GM08714 (cell line): ENCODE measurements around the gene ENC1.
A peak's percentile ranks its signal among the peaks of the same experiment; 100 is the strongest.

Experiments
- H3K4me3 ChIP-seq: fragments of 200-500 bp; sonication (Bioruptor generic); 2 replicates; pipeline ENCODE4 v1.5.1; 2014; ENCODE audit warnings: mild to moderate bottlenecking, low read length, inconsistent platforms
- ZNF274 ChIP-seq: IDR thresholded peaks from 2 replicates; pipeline ENCODE4 v1.6.1; 2012; ENCODE audit warnings: mild to moderate bottlenecking, low read depth, low read length

ENC1 gene

GRCh38 chr5:74631081-74631953, 9.2 kb downstream of the ENC1 start:
- no peak for TF ChIP-seq ZNF274
- peak overlapping the region; percentile 49 for H3K4me3 ChIP-seq

GRCh38 chr5:74630453-74631066, 10.0 kb downstream of the ENC1 start:
- TF ChIP-seq ZNF274, result no peak
- no peak overlapping the region for H3K4me3 ChIP-seq

- H3K4me3 ChIP-seq, result no peak overlapping the region
- no peak for TF ChIP-seq ZNF274
Measured at GRCh38 chr5:74629326-74629725, 11.2 kb downstream of the ENC1 start.

GRCh38 chr5:74628359-74628758, 12.2 kb downstream of the ENC1 start:
- no peak overlapping the region for H3K4me3 ChIP-seq
- no peak for TF ChIP-seq ZNF274

- no peak overlapping the region for H3K4me3 ChIP-seq
- no peak for TF ChIP-seq ZNF274
Measured at GRCh38 chr5:74627646-74628279, 12.8 kb downstream of the ENC1 start.

- no peak overlapping the region for H3K4me3 ChIP-seq
- TF ChIP-seq ZNF274, result no peak
Measured at GRCh38 chr5:74626386-74627222, 13.9 kb downstream of the ENC1 start.

GRCh38 chr5:74625742-74626241, 14.7 kb downstream of the ENC1 start:
- no peak for TF ChIP-seq ZNF274
- no peak overlapping the region for H3K4me3 ChIP-seq

GRCh38 chr5:74624931-74625505, 15.5 kb downstream of the ENC1 start:
- H3K4me3 ChIP-seq, result no peak overlapping the region

GRCh38 chr5:74624501-74624900, 16.0 kb downstream of the ENC1 start:
- no peak for TF ChIP-seq ZNF274
- no peak overlapping the region for H3K4me3 ChIP-seq

More at GRCh38 chr5:74624931-74625505, 15.5 kb downstream of the ENC1 start:
- no peak for TF ChIP-seq ZNF274

GRCh38 chr5:74623748-74624408, 16.6 kb downstream of the ENC1 start:
- TF ChIP-seq ZNF274, result no peak
- H3K4me3 ChIP-seq, result no peak overlapping the region

- no peak for TF ChIP-seq ZNF274
- H3K4me3 ChIP-seq, result no peak overlapping the region
Measured at GRCh38 chr5:74623006-74623611, 17.4 kb downstream of the ENC1 start.

- no peak overlapping the region for H3K4me3 ChIP-seq
- no peak for TF ChIP-seq ZNF274
Measured at GRCh38 chr5:74622122-74622521, 18.4 kb downstream of the ENC1 start.

GRCh38 chr5:74621492-74621891, 19.0 kb downstream of the ENC1 start:
- no peak overlapping the region for H3K4me3 ChIP-seq
- no peak for TF ChIP-seq ZNF274
